PC-9 (cell line): Measurements from ENCODE around the gene LEKR1.

Experiments
- EZH2 ChIP-seq: fragments of 200-600 bp; sonication (generic); IDR thresholded peaks from 2 replicates; pipeline ENCODE4 v1.8.0; 2017; ENCODE audit warnings: antibody characterized with exemption, low read depth
- TF ChIP-seq, protein P1 (sequence below): fragments of 200-600 bp; sonication (generic); conservative IDR thresholded peaks from 2 replicates; pipeline ENCODE4 v1.6.1; 2017; ENCODE audit warnings: mixed run types, antibody characterized with exemption, mild to moderate bottlenecking, moderate library complexity

GRCh38 chr3:156837115-156837514, 11.0 kb downstream of the LEKR1 start:
- TF ChIP-seq EZH2 = no peak
- TF ChIP-seq, protein P1, sequence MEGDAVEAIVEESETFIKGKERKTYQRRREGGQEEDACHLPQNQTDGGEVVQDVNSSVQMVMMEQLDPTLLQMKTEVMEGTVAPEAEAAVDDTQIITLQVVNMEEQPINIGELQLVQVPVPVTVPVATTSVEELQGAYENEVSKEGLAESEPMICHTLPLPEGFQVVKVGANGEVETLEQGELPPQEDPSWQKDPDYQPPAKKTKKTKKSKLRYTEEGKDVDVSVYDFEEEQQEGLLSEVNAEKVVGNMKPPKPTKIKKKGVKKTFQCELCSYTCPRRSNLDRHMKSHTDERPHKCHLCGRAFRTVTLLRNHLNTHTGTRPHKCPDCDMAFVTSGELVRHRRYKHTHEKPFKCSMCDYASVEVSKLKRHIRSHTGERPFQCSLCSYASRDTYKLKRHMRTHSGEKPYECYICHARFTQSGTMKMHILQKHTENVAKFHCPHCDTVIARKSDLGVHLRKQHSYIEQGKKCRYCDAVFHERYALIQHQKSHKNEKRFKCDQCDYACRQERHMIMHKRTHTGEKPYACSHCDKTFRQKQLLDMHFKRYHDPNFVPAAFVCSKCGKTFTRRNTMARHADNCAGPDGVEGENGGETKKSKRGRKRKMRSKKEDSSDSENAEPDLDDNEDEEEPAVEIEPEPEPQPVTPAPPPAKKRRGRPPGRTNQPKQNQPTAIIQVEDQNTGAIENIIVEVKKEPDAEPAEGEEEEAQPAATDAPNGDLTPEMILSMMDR = no peak
